ENCODE results near the gene GHR. TPM values are rescaled to one million over a fixed set of nuclear protein-coding genes. Genes with fewer than 3 reads are reported as not detected.
A peak's percentile ranks its signal among the peaks of the same experiment; 100 is the strongest.

Gene GHR
- total RNA-seq, 1 experiment from 2014 or later = 3.3 TPM

- no peak for DNase-seq (ENCODE audit: low spot score)
These were observed 38.8 kb downstream of the GHR start for GRCh38 chr5:42462083-42462482.

DNA sequence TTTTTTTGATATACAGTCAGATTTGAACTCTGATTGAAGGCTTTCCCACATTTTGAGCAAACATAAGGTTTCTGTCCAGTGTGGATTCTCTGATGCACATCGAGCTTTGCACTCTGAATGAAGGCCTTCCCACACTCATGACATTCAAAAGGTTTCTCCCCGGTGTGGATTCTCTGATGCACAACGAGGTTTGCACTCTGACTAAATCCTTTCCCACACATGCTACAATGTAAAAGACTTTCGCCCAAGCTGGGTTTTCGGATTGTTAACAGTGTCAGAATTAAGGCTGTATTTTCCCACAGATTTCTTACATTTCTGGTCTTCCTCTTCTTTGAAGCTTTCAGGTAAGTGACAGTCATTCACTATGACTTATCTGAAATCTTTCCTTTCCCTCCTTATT lies 44.3 kb downstream of the GHR start:
- DNase-seq (ENCODE audit: low spot score) = no peak

DNA sequence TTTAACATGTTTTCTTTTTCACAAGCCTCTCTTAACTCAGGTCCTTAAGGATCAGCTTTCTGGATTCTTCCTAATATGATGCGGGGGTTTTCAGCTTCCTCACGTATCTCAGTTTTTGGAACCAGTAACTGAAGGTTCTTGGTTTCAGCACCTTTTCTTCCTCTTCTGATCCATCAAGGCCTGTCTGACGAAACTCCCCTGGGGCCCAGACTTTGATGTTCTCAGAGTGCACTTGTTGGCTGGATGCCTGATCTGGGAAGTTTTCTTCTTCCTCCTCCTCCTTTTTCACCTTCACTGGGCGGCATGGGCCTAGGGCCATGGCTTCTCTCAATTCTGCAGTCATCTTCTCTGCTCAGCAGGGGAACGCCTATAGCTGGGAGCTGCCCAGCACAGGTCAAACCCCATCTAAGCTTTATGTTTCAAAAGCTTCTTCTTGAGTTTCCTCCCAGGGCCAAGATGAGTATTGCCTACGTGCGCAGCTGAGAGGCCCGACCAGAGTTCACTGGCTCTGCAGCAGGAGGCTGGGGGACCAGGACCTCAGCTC lies 44.8 kb downstream of the GHR start:
- DNase-seq (ENCODE audit: low spot score) = no peak

DNA sequence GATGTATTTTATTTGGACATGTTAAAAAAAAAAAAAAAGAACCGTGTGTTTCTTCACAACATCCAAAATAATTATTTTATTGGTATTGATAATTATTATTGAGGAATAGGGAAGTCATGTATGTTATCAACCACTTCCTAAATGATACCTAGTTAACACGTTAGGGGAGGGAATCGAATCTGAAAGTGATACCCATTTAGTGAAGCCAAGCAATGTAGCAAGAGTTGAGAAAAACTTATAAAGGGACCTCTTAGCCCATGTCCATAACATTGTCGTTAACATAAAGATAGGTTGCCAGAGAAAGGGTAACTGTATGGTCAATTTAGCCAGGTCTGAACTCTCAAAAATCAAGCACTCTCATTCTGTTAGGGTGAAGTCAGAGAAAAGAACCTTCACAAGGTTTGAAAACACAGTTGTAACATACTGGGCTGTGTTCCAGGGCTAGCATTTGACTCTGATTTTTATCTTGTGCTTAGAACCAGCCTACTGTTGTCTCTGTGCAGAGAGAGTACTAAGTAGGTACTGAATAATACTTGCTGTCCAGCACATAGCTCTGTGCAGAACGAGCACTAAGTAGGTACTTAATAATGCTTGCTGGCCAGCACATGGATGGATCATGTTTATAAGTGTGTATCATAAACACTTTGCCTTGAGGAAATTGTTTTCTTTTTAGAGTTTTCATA lies 60.4 kb downstream of the GHR start:
- no peak for DNase-seq (ENCODE audit: low spot score)

DNA sequence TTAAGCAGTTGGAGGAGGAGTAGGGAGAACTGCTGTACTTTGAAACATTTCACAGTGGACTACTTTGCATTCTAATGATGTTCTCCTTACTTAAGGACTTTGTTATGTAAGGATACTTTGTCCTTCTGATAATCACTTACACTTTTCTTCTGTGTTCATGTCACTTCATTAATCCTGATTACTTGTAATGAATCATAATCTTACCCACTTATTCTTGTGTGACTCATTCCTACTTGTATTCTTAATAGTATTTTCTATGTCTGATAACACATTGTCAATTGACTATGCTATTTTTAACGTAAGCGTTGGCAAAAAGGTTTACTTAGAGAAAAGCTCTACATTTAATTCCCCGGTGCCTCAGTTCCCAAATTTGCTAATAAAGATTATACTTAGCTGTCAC lies 63.8 kb downstream of the GHR start:
- no peak for DNase-seq (ENCODE audit: low spot score)

- no peak for DNase-seq (ENCODE audit: low spot score)
These were observed 64.6 kb downstream of the GHR start for GRCh38 chr5:42487821-42488220.

DNA sequence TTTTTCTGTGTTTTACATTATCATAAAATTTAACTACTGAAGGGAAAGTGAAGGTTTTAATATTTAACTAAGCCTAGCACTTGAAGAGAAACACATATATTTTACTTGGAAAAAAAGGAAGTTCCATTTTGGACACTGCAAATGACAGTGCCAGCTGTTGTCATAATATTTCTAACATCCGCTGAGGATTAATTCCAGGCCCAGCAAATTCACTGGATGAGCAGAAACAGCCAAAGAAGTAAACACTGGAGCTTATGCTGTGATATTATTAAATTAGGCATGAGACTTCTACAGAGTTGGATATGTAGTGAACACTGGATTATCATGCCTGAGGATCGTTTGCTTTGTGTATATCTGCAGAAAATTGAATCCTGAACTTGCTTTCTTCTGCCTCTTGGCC lies 67.6 kb downstream of the GHR start:
- DNase-seq (ENCODE audit: low spot score) = no peak

GRCh38 chr5:42491699-42492098 lies 68.5 kb downstream of the GHR start:
- no peak for DNase-seq (ENCODE audit: low spot score)

DNA sequence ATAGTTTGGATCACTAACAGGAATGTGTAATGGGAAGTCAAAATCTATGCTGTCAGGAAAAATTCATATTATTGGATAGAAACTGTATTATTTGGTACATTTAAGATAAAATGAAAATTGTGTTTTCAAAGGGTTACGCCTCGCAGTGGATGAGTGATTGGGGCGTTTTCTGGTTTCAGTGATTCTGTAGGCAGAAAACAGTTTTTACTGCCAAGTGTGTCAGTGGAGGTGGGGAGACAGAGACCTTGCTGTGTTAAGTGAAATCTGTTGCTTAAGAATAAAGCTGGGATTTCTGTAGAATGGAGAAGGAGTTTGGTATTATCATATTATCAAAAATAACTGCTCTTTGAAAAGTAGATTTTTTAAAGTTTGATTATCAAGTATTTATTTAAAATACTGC lies 69.7 kb downstream of the GHR start:
- DNase-seq (ENCODE audit: low spot score) = no peak

DNA sequence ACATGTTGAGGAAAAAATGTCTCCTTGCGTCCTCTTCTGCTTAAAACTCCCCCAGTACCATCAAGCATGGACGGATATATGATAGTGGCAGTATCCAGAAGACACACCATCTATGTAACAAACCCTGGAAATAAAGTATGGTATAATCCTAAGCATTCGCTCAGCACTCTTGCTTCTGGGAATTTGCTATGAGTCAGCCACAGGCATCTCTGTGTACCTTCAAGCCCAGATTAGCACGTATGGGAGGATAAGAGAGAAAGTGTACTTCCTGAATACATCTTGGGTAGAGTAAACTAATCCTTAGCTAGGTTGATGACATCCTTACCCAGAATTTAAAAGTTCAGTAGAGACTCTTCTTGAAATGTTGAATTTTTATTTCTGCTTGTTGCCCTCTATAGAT lies 71.2 kb downstream of the GHR start:
- DNase-seq (ENCODE audit: low spot score) = peak; percentile 19

GRCh38 chr5:42495914-42496313 lies 72.7 kb downstream of the GHR start:
- no peak for DNase-seq (ENCODE audit: low spot score)

DNA sequence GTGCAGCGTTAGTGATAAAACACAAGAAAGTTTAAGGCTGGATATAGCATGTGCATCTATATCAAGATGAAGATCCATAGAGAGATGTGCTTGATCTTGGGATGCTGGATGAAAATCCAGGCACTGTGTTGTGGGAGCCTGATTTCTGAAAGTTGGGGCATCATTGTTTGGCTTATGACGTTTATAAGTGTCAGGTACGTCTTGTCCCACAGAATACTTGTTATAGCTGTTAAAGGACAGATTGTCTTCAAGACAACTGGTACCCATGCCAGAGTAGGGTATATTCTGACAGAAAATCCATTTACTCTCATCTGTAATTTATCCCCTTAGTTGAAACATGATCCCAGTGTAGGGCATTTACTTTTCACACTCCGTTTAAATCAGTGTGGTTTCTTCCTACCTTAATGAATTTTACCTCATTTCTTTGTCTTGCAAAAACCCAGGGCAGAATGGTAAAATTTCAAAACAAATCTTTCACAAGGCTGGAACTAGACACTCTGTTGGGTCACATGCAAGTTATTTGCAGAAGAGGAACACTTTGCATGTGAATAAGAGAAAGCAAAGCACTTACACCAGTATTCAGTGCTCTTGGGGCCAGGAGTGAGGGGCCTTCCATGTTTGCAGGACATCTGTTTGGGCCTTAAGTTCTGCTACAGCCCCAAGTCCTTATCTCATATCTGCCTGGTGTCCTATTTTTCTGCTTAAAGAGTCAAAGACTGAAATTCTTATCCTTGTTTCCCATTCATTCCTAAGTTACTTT lies 73.3 kb downstream of the GHR start:
- no peak for DNase-seq (ENCODE audit: low spot score)

DNA sequence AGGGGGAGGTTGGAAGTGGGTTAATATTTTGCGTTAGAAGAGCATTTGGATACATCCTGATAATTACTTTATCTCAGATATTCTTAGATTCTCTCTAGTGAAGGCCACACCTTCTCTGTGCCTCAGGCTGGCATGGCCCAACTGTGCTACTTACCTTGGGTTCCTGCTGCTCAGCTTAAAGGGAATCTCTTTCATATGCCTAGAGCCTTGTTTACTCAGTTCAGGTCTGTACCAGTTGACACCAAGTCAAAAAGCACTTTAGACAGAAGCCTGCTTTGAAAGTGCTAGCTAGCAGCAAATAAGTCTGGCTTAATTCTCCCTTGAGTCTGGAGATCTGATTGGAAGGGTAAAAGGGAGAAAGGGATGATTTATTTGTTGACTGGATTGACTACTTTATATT lies 74.8 kb downstream of the GHR start:
- no peak for DNase-seq (ENCODE audit: low spot score)

DNA sequence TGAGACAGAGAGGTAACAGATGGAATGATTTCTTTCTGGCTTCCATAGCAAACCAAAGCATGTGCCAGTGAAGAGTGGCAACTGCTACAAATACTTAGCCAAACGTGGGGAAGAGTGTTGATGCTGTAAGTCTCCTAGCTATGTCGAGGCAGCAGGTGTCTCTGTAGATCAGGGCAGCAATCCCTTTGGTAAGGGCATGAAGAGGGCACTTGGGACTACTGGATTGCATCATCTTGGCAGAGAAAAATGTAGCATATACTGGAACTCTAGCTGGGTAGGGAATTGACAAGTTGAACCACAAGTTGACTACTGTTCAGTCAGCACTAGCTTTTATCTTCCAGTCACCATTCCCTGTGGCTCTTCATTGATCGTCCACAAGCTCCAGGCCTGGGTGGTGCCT lies 75.8 kb downstream of the GHR start:
- DNase-seq (ENCODE audit: low spot score) = no peak

- DNase-seq (ENCODE audit: low spot score) = no peak
These were observed 76.9 kb downstream of the GHR start for GRCh38 chr5:42500003-42500599.

DNA sequence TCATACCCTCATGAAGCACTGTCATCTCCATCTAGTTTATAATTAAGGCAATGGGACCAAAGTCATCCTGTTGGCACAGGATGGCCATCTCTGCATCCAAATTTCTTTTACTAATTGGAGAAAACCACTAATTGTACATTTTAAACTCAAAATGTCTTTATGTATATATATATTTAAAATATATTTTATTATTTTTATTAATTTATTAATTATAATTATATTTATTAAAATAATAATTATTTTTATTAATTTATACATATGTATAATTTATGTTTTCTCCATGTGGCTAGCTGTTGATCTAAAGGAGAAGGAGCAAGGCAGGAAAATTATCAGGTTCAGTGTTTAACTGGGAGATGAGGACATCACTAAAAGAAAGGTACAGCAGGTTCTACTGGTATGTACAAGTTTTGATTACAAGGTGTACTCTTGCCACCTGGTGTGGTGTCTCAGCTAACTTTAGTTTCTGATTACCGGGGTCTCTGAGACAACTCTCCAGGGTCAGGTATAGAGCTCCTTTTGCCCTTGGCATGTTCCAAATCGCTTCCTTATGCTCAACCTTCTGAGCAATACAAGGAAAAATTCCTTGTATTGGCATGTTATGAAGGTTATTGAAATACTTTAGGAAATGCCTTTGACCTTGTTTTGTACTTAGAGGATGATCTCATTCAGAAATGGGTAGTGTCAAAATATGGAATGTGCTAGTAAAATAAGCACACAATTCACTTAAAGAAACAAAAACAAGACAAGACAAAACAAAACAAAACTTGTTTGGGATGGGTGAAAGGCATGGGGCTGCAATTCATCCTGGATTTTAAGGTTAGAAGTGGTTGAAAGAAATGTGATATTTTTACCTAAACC lies 79.6 kb downstream of the GHR start:
- no peak for DNase-seq (ENCODE audit: low spot score)

GRCh38 chr5:42506662-42507061 lies 83.4 kb downstream of the GHR start:
- no peak for DNase-seq (ENCODE audit: low spot score)

- DNase-seq (ENCODE audit: low spot score) = no peak
These were observed 84.3 kb downstream of the GHR start for GRCh38 chr5:42507451-42508097.

DNA sequence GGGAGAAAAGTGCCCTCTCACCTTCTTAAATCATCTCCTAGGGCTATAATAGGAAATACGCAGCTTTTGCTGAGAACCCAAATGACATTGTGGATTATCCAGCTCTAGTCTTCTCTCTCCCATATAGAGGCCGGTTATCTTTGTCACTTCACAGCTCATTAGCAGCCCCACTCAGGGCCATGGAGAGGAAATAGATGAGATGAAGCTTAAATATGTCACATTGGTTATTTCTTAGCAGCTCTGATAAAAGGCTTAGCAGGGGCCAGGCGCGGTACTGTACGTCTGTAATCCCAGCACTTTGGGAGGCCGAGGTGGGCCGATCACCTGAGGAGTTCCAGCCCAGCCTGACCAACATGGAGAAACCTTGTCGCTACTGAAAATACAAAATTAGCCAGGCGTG lies 90.0 kb downstream of the GHR start:
- DNase-seq (ENCODE audit: low spot score) = no peak

GRCh38 chr5:42514754-42515153 lies 91.5 kb downstream of the GHR start:
- DNase-seq (ENCODE audit: low spot score) = no peak

DNA sequence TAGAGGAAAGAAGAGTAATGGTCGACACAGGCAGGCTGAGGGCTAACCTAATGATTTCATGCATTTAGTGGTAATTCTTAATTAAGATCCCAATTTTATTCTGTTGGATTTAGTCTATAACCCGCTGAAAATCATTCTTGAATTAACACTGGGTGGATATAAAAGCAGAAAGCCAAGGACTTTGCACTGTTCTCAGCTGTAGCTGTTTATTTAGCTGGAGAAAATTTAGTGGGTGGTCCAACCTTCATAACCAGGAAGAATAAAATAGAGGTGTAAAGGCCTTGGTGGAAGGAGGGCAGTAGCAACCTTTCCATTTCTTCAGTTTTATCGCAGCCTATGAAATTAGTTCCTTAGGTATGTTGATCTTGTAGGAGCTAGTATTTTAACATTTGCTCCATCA lies 92.3 kb downstream of the GHR start:
- DNase-seq (ENCODE audit: low spot score) = no peak
